Fibroblast of peridontal ligament (primary cell): ENCODE measurements around the gene CBLL2.
"Not testable (repeated sequence)": the region's sequence is repeated elsewhere in the genome, so short reads cannot be mapped to it uniquely, and the experiment has no call there.

Experiments
- DNase-seq: peaks from one replicate; pipeline ENCODE4 v3.0.0-alpha.2; 2010; ENCODE audit errors: extremely low read depth

Gene CBLL2

GRCh38 chrX:22272613-22273012 is at the start of gene CBLL2:
Gene CBLL2 (plus strand): TSS chrX:22272913. CDS start chrX:22272992, 79 bp downstream.
- no peak for DNase-seq

- DNase-seq: no peak
Observed at GRCh38 chrX:22234380-22234779, 38.3 kb upstream of the CBLL2 start.

GRCh38 chrX:22237479-22237878 is 35.2 kb upstream of the CBLL2 start:
- DNase-seq: peak; percentile 49

- DNase-seq: peak; percentile 7
Observed at GRCh38 chrX:22246620-22247019, 26.1 kb upstream of the CBLL2 start.

- DNase-seq: peak; percentile 44
Observed at GRCh38 chrX:22247169-22247568, 25.5 kb upstream of the CBLL2 start.

- DNase-seq: no peak
Observed at GRCh38 chrX:22248401-22248800, 24.3 kb upstream of the CBLL2 start.

- peak; percentile 51 for DNase-seq
Observed at GRCh38 chrX:22249371-22249770, 23.3 kb upstream of the CBLL2 start.

- DNase-seq: no peak
Observed at GRCh38 chrX:22268706-22269105, 4.0 kb upstream of the CBLL2 start.

GRCh38 chrX:22273714-22274317 is 1.1 kb downstream of the CBLL2 start:
- DNase-seq: no peak

GRCh38 chrX:22276781-22277180 is 4.1 kb downstream of the CBLL2 start:
- peak; percentile 10 for DNase-seq

- DNase-seq: no peak
Observed at GRCh38 chrX:22278375-22278774, 5.7 kb downstream of the CBLL2 start.

- DNase-seq: not testable (repeated sequence)
Observed at GRCh38 chrX:22289209-22289608, 16.5 kb downstream of the CBLL2 start.

- peak; percentile 83 for DNase-seq
Observed at GRCh38 chrX:22296871-22297270, 24.2 kb downstream of the CBLL2 start.

- DNase-seq: peak; percentile 85
Observed at GRCh38 chrX:22300130-22300529, 27.4 kb downstream of the CBLL2 start.

- no peak for DNase-seq
Observed at GRCh38 chrX:22310779-22311178, 38.1 kb downstream of the CBLL2 start.

GRCh38 chrX:22313766-22314165 is 41.1 kb downstream of the CBLL2 start:
- DNase-seq: no peak

- no peak for DNase-seq
Observed at GRCh38 chrX:22314211-22314610, 41.5 kb downstream of the CBLL2 start.

- DNase-seq: peak; percentile 17
Observed at GRCh38 chrX:22314692-22315091, 42.0 kb downstream of the CBLL2 start.

- DNase-seq: no peak
Observed at GRCh38 chrX:22315151-22315550, 42.4 kb downstream of the CBLL2 start.

- no peak for DNase-seq
Observed at GRCh38 chrX:22320236-22320873, 47.6 kb downstream of the CBLL2 start.

GRCh38 chrX:22323541-22323940 is 50.8 kb downstream of the CBLL2 start:
- peak; percentile 83 for DNase-seq
